Neural cell (in vitro differentiated cells): Measurements from ENCODE around the gene BMPR1B. TPM values are rescaled to one million over a fixed set of nuclear protein-coding genes. Genes with fewer than 3 reads are reported as not detected.

ENCODE experiments used
- H2AFZ ChIP-seq: fragments of 200-600, 300-800 bp; sonication (generic), shearing (Covaris generic); 2 replicates; pipeline ENCODE4 v1.6.0; 2014; ENCODE audit warnings: low read depth, mild to moderate bottlenecking, antibody characterized with exemption, low read length, moderate library complexity
- H3F3A ChIP-seq: fragments of 200-600 bp; shearing (Covaris generic); 2 replicates; pipeline ENCODE4 v1.6.1; 2016; ENCODE audit warnings: mild to moderate bottlenecking, moderate library complexity, mixed read lengths, antibody characterized with exemption, low read length; ENCODE audit not compliant: insufficient read depth, poor library complexity, severe bottlenecking
- H3K27ac ChIP-seq: fragments of 200-600, 300-800 bp; sonication (generic), shearing (Covaris generic); 2 replicates; pipeline ENCODE4 v1.5.1; 2014; ENCODE audit warnings: mild to moderate bottlenecking, low read length, moderate library complexity
- H3K27me3 ChIP-seq: fragments of 300-800, 200-600 bp; sonication (generic), shearing (Covaris generic); 2 replicates; pipeline ENCODE4 v1.6.0; 2014; ENCODE audit warnings: mild to moderate bottlenecking, low read depth, low read length, moderate library complexity; ENCODE audit not compliant: insufficient read depth
- H3K36me3 ChIP-seq: fragments of 300-800, 200-600 bp; sonication (generic), shearing (Covaris generic); 2 replicates; pipeline ENCODE4 v1.5.1; 2014; ENCODE audit warnings: mild to moderate bottlenecking, antibody characterized with exemption, low read length, moderate library complexity; ENCODE audit not compliant: insufficient read depth
- H3K4me2 ChIP-seq: fragments of 300-800, 200-600 bp; sonication (generic), shearing (Covaris generic); 2 replicates; pipeline ENCODE4 v1.6.0; 2014; ENCODE audit warnings: mild to moderate bottlenecking, low read length
- H3K4me3 ChIP-seq: fragments of 300-800, 200-600 bp; sonication (generic), shearing (Covaris generic); 2 replicates; pipeline ENCODE4 v1.5.1; 2014; ENCODE audit warnings: mild to moderate bottlenecking, low read length, moderate library complexity
- H3K79me2 ChIP-seq: fragments of 200-600 bp; shearing (Covaris generic); replicated peaks from 2 replicates; pipeline ENCODE4 v1.6.0; 2014; ENCODE audit warnings: mild to moderate bottlenecking, low read length, moderate library complexity; ENCODE audit not compliant: insufficient read depth
- H3K9ac ChIP-seq: fragments of 300-800, 200-600 bp; sonication (generic), shearing (Covaris generic); 2 replicates; pipeline ENCODE4 v1.6.1; 2016; ENCODE audit warnings: mild to moderate bottlenecking, low read length, mixed read lengths
- H3K9me2 ChIP-seq: fragments of 200-600 bp; shearing (Covaris generic); 2 replicates; pipeline ENCODE4 v1.6.1; 2016; ENCODE audit warnings: mild to moderate bottlenecking, low read length, mixed read lengths; ENCODE audit not compliant: insufficient read depth
- H3K9me3 ChIP-seq: fragments of 200-600, 300-800 bp; sonication (generic), shearing (Covaris generic); 2 replicates; pipeline ENCODE4 v1.6.1; 2016; ENCODE audit warnings: mild to moderate bottlenecking, mixed run types, low read length, moderate library complexity, mixed read lengths
- H4K20me1 ChIP-seq: fragments of 200-600 bp; shearing (Covaris generic); 2 replicates; pipeline ENCODE4 v1.6.1; 2016; ENCODE audit warnings: mild to moderate bottlenecking, mixed run types; ENCODE audit not compliant: insufficient read depth
- CTCF ChIP-seq: fragments of 450-650 bp; IDR thresholded peaks from 2 replicates; pipeline ENCODE4 v1.5.1; 2014; ENCODE audit warnings: antibody characterized with exemption, mild to moderate bottlenecking, moderate library complexity; ENCODE audit not compliant: poor library complexity, severe bottlenecking
- EP300 ChIP-seq: fragments of 450-650 bp; conservative IDR thresholded peaks from 2 replicates; pipeline ENCODE4 v1.6.1; 2014; ENCODE audit warnings: antibody characterized with exemption, mild to moderate bottlenecking, moderate library complexity; ENCODE audit not compliant: poor library complexity, severe bottlenecking
- EZH2 ChIP-seq: fragments of 200-600, 300-800 bp; shearing (Covaris generic), sonication (generic); IDR thresholded peaks from 2 replicates; pipeline ENCODE4 v1.6.1; 2014; ENCODE audit warnings: antibody characterized with exemption, low read length, borderline replicate concordance, mild to moderate bottlenecking; ENCODE audit not compliant: insufficient read depth, poor library complexity, severe bottlenecking
- MXI1 ChIP-seq: fragments of 450-650 bp; conservative IDR thresholded peaks from 2 replicates; pipeline ENCODE4 v1.6.1; 2014; ENCODE audit warnings: antibody characterized with exemption, mild to moderate bottlenecking; ENCODE audit not compliant: poor library complexity, severe bottlenecking
- POLR2AphosphoS5 ChIP-seq: IDR thresholded peaks from 2 replicates; pipeline ENCODE4 v1.6.1; 2012
- RAD21 ChIP-seq: fragments of 450-650 bp; conservative IDR thresholded peaks from 2 replicates; pipeline ENCODE4 v1.6.1; 2014; ENCODE audit warnings: antibody characterized with exemption, mild to moderate bottlenecking, moderate library complexity
- SMC3 ChIP-seq: fragments of 450-650 bp; conservative IDR thresholded peaks from 2 replicates; pipeline ENCODE4 v1.6.1; 2014; ENCODE audit warnings: antibody characterized with exemption, mild to moderate bottlenecking, moderate library complexity; ENCODE audit not compliant: poor library complexity
- TAF1 ChIP-seq: IDR thresholded peaks from 2 replicates; pipeline ENCODE4 v1.6.1; 2012; ENCODE audit warnings: low read depth
- polyA plus RNA-seq: library from polyadenylated mRNA; depleted of rRNA; stranded (reverse); fragments of >200 nt; gene quantifications from 2 replicates; pipeline ENCODE4 v1.2.3, GENCODE V29; 2014
- TF ChIP-seq, protein P1 (sequence below): IDR thresholded peaks from 2 replicates; pipeline ENCODE4 v1.6.1; 2012; ENCODE audit warnings: borderline replicate concordance

Gene BMPR1B
- polyA plus RNA-seq, 1 donor from 2014 or later: 1.6 TPM

DNA sequence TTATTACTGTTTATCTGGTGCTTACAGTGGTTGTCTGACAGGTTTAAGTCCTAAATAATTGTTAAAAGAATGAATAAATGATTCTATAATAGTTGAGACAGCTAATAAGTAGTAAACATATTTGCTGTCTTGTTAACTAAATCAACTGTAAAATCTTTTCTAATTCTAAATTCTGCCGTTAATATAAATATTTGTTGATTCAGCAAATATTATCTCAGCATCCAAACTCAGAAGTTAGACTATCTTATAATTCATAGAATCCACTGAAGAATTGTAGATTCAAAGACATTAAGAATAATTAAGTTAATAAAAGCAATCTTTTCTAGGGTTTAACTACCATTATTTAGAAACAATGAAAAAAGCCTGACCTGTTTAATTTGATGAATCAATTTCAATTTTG is 256.3 kb downstream of the BMPR1B start:
- TF ChIP-seq, protein P1, sequence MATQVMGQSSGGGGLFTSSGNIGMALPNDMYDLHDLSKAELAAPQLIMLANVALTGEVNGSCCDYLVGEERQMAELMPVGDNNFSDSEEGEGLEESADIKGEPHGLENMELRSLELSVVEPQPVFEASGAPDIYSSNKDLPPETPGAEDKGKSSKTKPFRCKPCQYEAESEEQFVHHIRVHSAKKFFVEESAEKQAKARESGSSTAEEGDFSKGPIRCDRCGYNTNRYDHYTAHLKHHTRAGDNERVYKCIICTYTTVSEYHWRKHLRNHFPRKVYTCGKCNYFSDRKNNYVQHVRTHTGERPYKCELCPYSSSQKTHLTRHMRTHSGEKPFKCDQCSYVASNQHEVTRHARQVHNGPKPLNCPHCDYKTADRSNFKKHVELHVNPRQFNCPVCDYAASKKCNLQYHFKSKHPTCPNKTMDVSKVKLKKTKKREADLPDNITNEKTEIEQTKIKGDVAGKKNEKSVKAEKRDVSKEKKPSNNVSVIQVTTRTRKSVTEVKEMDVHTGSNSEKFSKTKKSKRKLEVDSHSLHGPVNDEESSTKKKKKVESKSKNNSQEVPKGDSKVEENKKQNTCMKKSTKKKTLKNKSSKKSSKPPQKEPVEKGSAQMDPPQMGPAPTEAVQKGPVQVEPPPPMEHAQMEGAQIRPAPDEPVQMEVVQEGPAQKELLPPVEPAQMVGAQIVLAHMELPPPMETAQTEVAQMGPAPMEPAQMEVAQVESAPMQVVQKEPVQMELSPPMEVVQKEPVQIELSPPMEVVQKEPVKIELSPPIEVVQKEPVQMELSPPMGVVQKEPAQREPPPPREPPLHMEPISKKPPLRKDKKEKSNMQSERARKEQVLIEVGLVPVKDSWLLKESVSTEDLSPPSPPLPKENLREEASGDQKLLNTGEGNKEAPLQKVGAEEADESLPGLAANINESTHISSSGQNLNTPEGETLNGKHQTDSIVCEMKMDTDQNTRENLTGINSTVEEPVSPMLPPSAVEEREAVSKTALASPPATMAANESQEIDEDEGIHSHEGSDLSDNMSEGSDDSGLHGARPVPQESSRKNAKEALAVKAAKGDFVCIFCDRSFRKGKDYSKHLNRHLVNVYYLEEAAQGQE: no peak
- TF ChIP-seq POLR2AphosphoS5: no peak
- no peak for TF ChIP-seq RAD21
- no peak for TF ChIP-seq CTCF
- no peak for TF ChIP-seq MXI1
- TF ChIP-seq EZH2: no peak
- TF ChIP-seq EP300: no peak
- TF ChIP-seq TAF1: no peak
- no peak for TF ChIP-seq SMC3
- H3K9me2 ChIP-seq: no peaks in the 10 kb centered on the region

DNA sequence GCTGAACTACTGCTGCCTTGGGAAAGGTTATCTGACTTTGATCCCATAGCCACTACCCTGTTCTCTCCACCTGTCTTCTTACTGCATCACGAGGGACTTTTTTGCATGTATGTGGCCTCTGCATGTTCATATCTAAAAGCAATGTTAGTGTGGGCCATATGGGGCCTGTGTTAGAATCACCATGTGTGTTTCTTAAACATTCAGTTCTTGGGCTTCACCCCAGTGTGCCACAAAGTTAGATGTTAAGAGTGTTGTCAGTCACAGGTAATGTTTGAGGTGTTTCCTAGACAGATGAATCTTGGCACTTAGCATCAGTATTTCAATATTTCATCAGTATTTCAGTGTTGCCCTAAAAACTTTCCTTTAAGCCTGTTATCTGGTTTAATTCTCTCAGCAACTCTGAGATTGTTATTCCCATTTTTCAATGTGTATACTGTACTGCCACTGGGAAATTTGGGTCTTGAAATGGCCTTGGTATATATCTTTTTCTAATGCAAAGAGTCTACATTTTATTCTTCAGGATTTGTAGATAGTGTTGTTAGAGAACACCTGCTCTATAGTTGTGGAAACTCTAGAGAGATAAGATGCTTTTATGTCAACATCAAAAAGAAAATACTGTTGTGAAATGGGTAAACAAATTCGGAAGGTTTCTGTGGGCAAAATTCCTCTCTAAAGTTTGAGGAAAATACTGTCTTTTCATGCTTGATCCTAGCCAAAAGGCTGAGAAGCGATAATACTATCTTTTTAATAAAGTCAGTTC is 259.7 kb downstream of the BMPR1B start:
- no peak overlapping the region for H3K9ac ChIP-seq
- TF ChIP-seq EZH2 (no peak), MXI1 (no peak), SMC3 (no peak), RAD21 (no peak), EP300 (no peak), POLR2AphosphoS5 (no peak), TAF1 (no peak), CTCF (no peak)
- TF ChIP-seq, protein P1: no peak
- H2AFZ ChIP-seq: no peak overlapping the region
- H3K4me3 ChIP-seq: no peak overlapping the region
- no peaks in the 10 kb centered on the region for H4K20me1 ChIP-seq
- H3K27me3 ChIP-seq: no peaks in the 10 kb centered on the region
- H3K27ac ChIP-seq: no peak overlapping the region
- H3F3A ChIP-seq: no peaks in the 10 kb centered on the region
- H3K79me2 ChIP-seq: no peaks in the 10 kb centered on the region
- H3K9me2 ChIP-seq: no peaks in the 10 kb centered on the region
- H3K36me3 ChIP-seq: no peaks in the 10 kb centered on the region
- H3K4me2 ChIP-seq: no peak overlapping the region
- no peaks in the 10 kb centered on the region for H3K9me3 ChIP-seq

More for the DNA sequence above, 256.3 kb downstream of the BMPR1B start:
- H3K36me3 ChIP-seq: no peaks in the 10 kb centered on the region
- no peaks in the 10 kb centered on the region for H3K9me3 ChIP-seq
- no peaks in the 10 kb centered on the region for H3K27me3 ChIP-seq
- H3K9ac ChIP-seq: no peak overlapping the region
- no peak overlapping the region for H3K27ac ChIP-seq
- H3K79me2 ChIP-seq: no peaks in the 10 kb centered on the region
- H3F3A ChIP-seq: no peaks in the 10 kb centered on the region
- H3K4me2 ChIP-seq: no peak overlapping the region
- no peak overlapping the region for H2AFZ ChIP-seq
- H3K4me3 ChIP-seq: no peak overlapping the region
- no peaks in the 10 kb centered on the region for H4K20me1 ChIP-seq
